IPS-NIHi7 (cell line): ENCODE results near the gene LEMD3.

Experiments used
- DNase-seq: peaks from one replicate; pipeline ENCODE4 v3.0.0; 2012; ENCODE audit warnings: mixed read lengths; ENCODE audit errors: extremely low spot score

Gene LEMD3

DNA sequence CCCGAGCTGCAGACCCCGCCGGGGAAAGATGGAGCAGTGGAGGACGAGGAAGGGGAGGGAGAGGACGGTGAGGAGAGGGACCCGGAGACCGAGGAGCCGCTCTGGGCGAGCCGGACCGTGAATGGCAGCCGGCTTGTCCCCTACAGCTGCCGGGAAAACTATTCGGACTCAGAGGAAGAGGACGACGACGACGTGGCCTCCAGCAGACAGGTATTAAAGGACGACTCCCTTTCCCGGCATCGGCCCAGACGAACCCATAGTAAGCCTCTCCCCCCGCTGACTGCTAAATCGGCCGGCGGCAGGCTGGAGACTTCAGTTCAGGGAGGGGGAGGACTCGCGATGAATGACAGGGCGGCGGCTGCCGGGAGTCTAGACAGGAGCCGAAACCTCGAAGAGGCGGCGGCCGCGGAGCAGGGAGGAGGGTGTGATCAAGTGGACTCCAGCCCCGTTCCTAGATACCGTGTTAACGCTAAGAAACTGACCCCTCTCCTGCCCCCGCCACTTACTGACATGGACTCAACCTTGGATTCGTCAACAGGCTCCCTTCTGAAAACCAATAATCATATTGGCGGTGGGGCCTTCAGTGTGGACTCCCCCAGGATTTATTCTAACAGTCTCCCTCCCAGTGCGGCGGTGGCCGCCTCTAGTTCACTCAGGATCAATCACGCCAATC, 962 bp downstream of the LEMD3 start:
- DNase-seq: peak; percentile 77

DNA sequence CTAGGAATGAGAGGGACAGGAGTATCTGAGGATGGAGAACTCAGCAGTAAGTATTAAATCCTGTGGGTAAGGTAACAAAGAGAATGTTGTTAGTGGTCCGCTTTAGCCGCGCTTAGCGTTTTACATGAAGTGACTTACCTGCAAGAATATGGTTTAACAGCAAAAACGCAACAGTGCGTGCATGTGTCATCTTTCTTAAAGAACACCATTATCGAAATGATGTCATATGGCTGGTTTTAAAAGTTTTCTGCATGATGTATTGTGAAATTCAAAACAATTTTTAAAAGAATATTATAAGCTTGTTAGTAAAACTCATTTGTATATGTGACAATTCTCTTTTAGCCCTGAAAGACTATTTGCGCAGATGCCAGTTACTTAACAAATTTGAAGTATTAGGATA, 1.7 kb downstream of the LEMD3 start:
- DNase-seq: no peak

DNA sequence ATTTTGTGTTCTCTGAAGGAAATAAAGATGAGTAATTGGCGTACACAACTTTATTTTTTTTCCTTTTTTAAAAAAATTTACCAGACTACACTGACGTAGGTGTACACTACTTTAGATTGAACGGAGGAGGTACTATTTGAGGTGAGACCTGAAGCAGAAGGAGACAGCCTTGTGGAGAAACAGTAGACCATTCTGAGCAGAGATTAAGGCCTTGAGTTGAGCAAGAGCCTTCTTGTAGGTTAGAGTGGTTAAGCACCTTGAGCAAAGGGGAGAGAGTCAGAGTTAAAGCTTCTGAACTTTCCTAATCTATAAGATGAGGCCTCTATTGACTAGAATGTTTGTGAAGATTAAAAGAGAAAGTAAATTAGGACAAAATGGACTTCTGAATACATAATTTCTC, 2.5 kb downstream of the LEMD3 start:
- no peak for DNase-seq

DNA sequence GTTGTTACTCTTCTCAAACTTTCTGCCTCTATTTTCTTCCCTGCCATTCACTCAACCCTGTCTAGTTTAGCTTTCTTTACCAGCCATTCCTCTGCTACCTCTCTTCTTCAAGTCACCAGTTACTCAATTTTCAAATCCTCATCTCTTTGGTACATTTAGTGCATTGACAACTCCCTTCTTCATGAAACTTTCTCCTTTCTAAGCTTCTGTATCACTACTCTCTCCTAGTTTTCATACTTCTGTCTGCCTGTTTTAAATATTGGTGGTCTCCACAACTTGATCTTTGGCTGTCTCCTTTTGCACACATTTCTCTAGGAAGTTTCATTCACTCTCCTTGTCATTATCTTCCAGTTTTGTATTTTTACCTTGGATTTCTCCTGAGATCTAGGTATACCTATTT, 6.0 kb downstream of the LEMD3 start:
- no peak for DNase-seq

DNA sequence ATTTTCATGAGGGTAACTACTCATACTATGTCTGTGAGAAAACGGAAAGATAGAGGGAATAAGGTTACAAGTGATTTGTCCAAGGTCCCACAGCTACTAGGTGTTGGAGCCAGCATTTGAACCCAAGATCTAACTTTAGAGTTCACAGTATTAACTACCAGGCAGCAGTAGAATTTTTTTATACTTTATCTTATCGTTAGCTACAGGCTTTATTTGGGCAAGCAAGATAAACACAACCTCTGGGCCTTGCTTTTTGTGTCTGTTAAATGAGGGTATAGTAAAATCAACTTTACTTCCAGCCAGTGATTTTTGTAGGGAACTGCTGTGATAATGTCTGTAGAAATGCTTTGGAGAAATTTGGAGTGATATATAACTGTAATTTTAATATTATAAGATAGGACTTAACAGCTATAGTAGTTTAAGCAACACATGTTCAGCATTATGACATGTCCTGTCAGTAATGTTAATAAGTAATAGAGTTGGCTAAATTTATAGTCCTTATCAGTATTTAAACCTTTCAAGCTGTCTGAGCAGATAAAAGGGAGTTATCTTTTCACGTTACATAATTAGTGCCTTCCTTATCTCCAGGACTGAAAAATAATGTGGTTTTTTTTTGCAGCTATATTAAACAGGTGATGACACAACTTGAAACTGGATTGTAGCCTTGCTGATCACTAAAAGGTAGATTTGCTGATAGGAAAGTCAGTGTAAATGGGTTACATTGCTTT, 12.8 kb downstream of the LEMD3 start:
- no peak for DNase-seq

DNA sequence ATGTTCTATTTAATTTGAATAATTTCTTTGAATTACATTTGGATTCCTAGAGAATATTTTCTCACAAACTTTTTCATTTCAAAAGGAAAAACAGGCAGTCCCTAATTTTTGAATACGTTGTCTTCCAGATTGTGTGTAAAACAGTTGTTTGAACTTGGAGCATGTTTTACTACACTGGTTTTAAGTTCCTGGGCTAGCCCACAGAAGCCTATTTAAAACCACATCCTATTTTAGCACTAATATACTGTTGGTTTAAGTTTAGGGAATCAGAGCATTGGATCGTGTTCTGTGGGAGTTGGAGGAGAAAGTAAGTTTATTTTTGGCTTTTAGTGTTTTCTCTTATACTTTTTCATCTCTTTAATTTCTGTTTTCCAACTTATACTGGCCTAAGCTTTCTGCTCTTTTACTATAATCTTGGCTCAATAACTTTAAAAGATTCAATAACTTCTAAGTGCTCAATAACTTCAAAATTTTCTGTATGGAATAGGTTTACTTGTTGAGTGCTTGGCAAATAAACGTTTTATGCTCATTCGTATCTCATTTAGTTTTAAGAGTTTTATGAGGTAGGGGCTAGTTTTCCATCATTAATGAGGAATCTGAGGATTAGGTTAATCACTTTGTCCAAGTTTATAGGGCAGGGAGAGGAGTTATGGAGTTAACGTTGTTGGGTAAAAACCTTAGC, 14.9 kb downstream of the LEMD3 start:
- no peak for DNase-seq

DNA sequence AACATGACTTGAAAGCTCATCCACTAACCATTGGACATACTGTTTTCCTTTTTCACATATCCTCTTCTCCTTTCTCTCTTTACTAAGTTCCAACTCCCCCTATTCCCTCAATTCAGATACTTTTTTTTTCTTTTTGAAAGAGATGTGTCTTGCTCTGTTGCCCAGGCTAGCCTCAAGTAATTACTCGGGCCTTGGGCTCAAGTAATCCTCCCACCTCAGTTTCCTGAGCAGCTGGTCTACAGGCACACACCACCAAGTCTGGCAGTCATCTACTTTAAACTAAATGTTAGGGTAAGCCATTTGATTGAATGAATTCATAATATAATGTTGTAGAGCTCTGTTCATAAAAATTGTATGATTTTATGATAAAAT, 15.5 kb downstream of the LEMD3 start:
- DNase-seq: no peak

DNA sequence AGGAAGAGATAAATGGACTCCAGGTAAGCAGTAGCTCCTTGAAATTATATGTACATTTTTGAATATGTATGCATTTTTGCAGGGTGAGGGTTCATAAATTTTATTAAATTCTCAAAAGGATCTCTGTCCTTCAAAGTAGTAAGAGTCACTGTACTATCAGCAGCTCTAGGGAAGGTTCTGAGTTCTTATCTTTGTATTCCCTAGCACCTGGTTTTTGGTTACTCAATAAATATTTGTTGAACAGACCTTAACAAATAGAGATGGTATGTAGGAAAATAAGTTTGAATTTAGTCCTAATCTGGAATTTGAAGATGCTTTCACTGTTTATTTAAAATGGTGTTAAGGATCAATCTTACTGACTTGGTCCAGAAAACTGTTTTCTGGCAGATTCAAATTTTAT, 18.3 kb downstream of the LEMD3 start:
- no peak for DNase-seq

DNA sequence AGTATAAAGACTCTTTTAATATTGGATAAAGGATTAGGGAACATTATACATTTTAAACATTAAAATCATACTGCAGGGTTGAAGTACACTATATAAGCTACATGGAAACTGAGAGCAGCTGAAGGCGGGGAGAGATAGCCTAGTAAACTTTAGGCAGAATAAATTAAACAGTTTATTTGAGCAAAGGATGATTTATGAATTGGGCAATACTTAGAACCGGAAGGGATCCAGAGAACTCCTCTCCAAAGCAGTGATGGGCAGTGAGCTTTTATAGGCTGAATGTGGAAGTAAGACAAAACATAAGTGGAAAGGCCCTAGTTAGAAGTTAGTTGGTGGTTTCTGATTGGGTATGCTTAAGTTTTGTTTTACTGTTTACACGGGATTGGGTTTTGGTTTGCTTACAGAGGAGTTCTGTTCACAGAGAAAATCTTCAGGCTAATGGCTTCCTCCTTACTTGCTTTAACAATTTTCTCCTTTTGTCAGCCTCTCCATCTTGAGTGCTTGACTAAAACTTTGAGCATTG, 18.9 kb downstream of the LEMD3 start:
- no peak for DNase-seq

DNA sequence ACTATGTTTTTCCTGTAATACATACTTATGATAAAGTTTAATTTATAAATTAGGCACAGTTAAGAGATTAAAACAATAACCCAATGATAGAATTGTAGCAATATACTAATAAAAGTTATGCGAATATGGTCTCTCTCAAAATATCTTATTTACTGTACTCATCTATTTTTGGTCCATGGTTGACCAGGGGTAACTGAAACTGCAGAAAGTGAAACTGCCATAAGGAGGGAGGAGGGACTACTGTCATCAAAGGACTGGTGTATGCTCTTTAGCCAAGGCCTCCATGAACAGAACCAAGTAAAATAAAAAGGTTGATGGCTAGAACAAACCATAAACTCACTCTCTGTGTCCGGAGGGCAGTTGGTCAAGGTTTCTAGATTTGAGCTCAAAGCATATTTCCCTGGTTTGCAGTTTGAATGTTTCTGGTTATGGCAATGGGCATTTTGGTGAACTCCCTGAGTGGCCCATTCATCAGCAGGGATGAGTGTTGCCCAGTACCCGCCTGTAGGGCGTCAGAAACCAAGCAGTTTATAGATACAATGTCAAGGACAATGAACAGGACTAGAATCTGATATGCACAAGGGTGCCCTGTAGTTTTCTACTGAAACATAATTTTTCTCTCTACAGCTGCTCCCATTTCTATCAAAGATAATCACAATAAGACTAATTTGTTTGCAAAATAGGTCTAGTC, 19.8 kb downstream of the LEMD3 start:
- DNase-seq: no peak

DNA sequence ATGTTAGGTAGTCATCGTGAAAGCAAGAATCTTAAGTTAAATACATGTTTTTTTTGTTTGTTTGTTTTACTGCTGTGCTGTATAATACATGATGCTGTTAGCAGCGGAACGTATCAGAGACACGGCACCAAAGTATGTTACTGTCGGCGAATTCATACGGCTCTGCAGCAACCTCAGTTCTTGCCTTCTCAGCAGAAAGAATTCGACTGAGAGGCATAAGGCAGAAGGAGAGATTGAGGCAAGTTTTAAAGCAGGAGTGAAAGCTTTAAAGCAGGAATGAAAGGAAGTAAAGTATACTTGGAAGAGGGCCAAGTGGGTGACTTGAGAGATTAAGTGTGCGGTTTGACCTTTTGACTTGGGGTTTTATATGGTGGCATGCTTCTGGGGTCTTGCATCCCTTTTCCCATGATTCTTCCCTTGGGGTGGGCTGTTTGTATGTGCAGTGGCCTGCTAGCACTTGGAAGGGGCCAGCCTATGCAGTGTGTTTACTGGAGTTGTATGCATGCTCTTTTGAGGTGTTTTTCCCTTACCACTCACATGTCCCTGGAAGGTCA, 23.7 kb downstream of the LEMD3 start:
- no peak for DNase-seq

DNA sequence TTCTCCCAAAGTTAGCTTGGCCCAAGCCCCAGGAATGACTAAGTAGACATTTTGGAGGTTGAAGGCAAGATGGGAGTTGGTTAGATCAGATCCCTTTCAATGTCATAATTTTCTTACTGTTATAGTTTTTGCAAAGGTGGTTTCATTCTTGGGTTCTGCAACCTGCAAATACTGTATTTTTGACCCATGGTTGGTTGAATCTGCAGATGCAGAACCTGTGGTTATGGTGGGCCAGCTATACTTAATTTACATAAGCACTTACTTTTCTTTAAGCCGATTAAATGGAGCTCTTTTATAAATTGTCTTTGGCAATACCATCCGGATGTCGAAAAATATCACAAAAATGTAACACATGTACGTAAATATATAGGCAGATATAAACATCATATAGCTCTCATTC, 25.6 kb downstream of the LEMD3 start:
- DNase-seq: no peak

DNA sequence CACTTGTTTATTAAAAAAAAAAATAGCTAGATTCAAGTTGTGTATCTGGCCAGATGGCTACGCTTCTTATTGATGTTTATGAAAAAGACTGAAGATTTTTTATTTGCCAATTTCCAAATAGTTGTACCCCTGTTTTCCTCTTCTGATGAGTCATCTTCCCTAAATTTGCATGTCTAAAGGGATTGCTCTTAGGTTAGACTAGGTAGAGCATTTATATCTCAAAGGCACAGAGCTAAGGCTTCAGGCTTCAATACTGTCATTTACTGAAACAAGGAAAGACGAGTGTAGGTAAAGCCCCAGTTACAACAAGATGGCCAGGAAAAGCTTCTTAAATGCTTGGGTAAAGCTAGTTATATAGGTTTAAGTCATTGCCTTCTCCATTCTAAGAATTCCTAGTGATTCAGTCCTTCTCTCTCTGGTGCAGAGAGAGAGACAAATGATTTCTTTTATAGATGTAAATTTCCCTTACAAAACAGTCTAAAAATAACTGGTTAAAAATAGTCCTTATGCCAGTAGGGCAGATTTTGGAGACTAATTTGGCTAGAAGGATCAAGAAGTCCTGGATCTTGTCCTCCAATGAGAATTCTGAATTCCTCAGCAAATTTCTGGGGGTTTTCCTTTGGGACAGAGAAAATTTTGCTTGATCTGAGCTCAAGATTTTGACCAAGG, 26.1 kb downstream of the LEMD3 start:
- DNase-seq: peak; percentile 13

DNA sequence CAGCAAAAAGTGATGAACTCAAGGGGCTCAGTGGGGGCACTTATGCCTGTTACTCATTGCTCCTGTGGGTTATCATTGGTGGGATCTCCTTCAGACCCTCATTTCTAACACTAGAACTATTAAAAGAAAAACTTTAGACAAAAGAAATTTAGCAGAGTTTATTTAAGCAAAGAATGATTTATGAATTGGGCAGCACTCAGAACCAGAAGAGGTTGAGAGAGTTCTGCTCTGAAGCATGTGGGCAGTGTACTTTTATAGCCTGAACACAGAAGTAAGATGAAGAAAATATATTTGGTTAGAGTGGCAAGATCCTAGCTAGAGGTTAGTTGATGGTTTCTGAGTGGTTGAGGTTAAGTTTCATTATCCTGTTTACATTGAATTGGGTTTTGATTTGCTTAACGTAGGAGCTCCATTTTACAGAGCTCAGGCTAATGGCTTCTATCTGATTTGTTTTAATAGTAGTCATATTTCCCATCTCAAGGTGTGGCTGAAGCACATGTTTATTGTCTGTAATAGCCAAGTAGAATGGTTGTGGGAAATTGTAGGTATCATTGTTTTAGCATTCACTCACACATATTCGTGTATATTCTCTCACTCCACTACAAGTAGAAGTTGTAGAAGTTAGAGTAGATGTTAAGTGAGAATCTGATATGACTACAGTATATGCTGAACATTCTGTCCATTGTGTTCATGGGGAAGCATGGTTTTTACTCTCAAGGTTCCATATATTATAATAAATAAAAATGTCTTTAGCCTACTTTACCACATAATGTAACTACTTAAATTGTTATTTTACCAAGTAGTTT, 27.6 kb downstream of the LEMD3 start:
- no peak for DNase-seq

DNA sequence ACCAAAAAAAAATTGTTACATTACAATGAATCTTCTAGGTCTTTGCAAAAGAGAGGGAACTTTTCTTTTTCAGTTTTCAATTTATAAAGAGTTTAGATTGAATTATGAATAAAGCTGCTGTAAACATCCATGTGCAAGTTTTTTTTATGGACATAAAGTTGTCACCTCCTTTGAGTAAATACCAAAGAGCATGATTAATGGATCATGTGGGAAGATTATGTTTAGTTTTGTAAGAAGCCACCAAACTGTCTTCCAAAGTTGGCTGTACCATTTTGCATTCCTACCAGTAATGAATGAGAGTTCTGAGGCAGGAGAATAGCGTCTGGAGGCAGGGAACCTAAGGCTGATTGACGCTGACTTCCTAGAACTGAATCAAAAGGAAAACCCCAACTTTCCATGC, 30.2 kb downstream of the LEMD3 start:
- DNase-seq: no peak

DNA sequence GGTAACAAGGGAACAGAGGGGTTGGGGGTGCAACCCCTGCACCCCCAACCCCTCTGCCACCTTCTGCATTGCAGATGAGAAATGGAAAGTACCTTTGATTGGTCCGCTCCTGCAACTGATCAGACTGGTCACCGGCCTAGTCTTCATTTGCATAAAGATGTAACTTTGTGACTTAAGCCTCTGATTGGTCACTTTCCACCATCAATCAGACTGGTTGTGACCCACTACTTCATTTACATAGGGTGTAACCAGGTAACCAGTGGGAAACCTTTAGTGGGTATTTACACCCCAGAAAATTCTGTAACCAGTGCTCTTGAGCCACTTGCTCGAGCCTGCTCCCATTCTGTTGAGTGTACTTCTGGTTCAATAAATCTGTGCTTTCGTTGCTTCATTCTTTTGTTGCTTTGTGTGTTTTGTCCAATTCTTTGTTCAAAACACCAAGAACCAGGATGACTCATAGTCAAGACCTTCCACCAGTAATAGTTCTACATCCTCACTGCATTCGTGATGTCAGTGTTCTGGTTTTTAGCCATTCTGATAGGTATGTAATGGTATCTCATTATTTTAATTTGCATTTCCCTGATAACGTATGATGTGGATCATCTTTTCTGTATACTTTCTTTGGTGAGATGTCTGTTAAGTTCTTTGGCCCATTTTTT, 30.8 kb downstream of the LEMD3 start:
- no peak for DNase-seq

DNA sequence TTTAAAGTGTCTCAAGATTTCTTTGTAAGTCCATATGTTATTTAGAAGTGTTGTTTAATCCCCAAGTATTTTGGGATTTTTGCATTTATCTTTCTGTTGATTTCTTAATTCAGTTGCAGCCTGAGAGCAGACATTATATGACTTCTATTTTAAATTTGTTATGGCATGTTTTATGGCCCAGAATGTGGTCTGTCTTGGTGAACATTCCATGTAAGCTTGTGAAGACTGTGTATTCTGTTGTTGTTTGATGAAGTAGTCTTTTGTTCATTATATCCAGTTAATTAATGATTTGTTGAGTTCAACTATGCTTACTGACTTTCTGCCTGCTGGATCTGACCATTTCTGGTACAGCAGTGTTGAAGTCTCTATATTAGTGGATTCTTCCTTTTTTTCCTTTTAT, 34.0 kb downstream of the LEMD3 start:
- no peak for DNase-seq

DNA sequence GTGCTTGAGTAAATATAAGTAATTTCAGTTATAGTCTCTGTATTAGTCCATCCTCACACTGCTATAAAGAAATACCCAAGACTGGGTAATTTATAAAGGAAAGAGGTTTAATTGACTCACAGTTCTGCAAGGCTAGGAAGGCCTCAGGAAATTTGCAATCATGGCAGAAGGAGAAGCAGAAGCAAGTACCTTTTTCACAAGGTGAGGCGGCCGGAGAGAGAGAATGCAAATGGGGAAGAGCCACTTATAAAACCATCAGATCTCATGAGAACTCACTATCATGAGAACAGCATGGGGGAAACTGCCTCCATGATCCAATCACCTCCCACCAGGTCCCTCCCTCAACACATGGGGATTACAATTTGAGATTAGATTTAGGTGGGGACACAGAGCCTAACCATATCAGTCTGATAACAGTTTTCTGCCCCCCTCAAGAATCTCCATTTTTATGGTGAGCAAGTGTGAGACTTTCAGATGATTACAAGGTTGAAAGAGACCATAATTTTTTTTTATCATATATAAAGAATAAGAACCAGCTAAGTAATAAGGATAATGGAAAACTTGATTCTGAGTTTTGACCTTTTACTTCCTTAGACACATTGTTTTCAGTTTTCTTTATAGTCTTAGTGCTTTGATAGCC, 35.6 kb downstream of the LEMD3 start:
- no peak for DNase-seq

DNA sequence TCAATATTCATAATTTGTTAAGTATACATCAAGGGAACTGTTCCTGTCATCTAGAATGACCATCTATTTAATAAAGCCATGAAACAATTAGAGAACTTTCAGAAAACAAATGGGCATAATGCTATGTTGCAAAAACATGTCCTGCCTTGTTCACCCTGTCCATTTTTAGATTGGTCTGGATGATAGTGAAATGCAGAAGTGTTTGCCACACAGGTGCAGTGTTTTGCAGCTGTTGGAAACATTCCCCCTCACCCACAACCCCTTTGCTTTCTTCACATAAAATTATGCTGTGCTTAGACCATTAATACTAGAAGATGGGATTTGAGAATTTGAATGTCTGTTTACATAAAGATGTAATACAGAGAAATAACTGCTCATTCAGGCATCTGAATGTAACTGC, 36.5 kb downstream of the LEMD3 start:
- no peak for DNase-seq

DNA sequence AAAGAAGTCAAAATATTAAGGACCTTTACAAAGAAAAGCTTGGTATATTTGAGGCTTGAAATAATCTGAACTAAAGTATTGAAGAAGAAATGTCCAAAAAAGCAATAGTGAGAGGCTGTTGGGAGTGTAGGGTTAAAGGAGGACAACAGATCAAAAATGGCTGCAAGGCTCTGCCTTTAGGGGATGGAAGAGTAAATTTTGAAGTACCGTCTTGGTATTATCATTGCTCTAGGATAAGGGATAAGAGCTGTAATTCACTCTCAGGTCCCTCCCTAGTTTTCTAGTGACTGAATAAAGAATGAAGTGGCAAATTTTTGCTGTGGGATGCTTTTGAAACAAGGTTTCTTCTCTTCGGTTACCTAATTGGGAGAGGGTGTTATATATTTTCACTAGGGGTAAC, 38.7 kb downstream of the LEMD3 start:
- no peak for DNase-seq
